HG02885 (cell line): ENCODE measurements around the gene POMGNT1.

Experiments used
- ATAC-seq: cut with Tn5 transposase; IDR thresholded peaks from one replicate; pipeline ENCODE4 v1.9.1; 2021; ENCODE audit warnings: mild to moderate bottlenecking; ENCODE audit not compliant: unreplicated experiment, poor library complexity

POMGNT1 gene

DNA sequence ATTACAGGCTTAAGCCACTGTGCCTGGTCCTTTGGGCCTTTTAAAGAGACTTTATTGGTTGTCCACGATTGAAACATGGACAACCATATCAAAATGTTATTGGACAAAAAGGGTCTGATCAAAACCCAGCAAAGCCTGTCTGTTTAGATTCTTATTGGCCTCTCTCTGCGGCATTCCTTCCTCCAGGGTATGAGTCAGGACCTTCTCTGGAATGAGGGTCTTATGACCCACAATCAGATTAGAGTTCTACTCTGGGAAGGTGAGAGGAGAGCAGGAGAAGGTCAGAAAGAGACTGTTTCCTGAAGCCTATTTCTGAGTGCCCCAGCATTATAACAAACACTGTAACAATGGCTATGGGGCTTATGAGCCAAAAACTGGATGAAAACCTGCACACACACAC is 12.8 kb upstream of the POMGNT1 start:
- no peak for ATAC-seq

DNA sequence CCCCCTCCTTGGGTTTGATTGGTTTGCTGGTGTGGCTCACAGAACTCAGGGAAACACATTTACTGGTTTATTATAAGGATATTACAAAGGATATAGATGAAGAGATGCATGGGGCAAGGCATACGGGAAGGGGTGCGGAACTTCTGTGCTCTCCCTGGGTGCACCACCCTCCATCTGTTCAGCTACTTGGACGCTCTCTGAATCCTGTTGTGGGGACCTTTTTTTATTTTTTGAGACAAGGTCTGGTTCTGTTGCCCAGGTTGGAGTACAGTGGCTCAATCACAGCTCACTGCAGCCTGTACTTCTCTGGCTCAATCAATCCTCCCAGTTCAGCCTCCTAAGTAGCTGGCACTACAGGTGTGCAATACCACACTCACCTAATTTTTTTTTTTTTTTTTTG is 12.3 kb upstream of the POMGNT1 start:
- no peak for ATAC-seq

DNA sequence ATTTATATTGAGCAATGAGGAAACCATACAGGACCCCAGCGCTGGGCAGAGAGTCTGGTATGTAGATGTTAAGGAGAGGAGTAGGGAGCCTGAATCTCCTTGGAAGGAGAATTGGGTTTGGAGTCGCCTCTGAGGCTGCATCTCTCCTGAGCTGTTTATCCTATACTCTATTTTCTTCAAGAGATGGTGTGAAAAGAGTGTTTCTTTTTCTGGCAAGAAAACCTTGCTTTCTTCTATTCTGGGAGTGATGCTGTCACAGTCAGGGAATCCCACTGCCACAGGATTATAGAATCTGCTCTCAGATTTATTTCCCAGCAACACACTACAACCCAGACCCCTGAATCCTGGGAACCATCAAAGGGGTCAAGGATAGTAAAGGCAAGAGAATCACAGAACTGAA is 8.2 kb upstream of the POMGNT1 start:
- ATAC-seq = no peak

DNA sequence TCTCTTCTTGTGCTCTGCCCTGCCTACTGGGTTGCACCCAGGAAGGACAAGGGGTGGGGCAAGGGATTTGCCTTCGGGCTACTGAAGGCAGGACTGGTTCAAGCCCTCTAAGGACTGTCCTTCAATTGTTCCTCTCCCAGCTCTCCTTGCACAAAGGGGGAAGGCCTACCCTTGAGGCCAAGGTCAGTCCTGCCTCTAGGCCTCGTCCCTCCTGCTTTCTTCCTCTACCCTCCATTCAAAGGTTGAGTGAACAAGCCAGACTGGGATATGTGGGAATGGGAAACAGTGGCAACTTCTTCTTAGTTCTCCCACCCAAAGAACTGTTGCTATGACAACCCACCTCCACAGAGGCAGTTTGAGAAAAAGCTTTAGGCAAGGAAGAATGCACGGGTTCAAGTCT is 7.6 kb upstream of the POMGNT1 start:
- no peak for ATAC-seq

DNA sequence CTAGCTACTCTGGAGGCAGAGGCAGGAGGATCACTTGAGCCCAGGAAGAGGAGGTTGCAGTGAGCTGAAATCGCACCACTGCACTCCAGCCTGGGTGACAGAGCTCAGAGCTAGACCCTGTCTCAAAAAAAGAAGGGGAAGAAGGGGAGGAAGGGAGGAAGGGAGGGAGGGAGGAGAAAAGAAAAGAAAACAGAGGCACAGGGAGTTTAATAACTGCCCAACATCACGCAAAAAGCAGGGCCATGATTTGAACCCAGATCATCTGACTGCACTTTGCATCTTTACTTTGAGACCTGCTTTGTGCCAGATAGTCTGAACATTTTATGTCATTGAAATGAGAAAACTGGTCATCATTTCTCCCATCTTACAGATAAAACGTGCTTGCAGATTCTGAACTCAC is 6.9 kb upstream of the POMGNT1 start:
- ATAC-seq = no peak

GRCh38 chr1:46204406-46204742 is 6.1 kb upstream of the POMGNT1 start:
- ATAC-seq = no peak

DNA sequence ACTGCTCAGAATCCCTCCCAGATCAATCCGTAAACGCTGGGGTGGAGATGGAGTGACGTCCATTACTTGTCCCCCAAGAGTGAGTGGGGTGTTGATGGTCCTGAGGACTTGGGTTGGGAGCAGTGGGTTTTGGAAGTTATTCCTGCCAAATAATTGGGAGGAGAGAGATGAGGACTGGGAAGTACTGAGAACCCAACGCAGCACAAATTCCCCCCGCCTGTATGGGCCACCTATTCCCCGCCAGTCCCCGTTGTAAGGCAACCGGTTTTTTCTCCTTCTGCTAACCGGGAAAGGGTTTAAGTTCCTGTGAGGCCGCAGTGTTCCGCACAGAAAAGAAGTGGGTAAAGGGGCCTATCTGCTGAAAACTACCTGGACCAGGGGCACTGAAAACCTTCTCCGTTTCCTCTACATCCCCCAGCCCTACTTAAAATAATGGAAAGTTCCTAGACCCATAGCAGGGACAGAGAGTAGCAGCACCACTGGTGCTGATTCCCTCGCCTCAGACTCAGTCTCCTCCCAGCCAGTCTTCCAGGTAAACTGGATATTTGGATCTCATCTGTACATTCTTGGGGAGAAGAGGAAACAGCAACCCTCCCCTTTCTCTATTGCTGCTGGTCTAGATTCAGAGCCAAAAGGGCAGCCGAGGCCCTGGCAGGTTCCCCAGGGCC is 5.6 kb upstream of the POMGNT1 start:
- ATAC-seq = no peak

GRCh38 chr1:46199233-46199749 is 1.1 kb upstream of the POMGNT1 start:
- ATAC-seq = no peak

- ATAC-seq = no peak
These were observed 672 bp downstream of the POMGNT1 start for GRCh38 chr1:46197560-46197963.

DNA sequence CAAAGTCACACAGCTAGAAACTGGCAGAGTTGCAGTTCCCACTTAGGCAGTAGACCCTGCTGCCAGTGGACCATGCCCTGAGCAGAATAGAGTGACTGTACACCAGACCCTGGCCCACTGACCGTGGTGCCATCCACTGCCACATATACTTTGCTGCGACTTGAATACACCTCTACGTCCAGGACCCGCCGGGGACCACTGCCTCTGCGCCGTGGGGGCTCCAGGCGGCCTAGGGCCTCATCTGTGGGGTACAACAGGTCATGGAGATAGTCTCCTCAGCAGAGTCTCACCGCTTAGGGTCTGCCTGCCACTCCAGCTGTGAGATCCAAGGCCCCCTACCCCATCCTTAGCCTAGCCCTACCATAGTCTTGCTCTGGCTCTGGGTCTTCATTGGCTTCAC is 1.6 kb downstream of the POMGNT1 start:
- ATAC-seq = no peak

- no peak for ATAC-seq
These were observed 3.5 kb downstream of the POMGNT1 start for GRCh38 chr1:46194641-46195193.

- no peak for ATAC-seq
These were observed 4.2 kb downstream of the POMGNT1 start for GRCh38 chr1:46193984-46194570.

GRCh38 chr1:46193285-46193684 is 4.9 kb downstream of the POMGNT1 start:
- ATAC-seq = no peak

DNA sequence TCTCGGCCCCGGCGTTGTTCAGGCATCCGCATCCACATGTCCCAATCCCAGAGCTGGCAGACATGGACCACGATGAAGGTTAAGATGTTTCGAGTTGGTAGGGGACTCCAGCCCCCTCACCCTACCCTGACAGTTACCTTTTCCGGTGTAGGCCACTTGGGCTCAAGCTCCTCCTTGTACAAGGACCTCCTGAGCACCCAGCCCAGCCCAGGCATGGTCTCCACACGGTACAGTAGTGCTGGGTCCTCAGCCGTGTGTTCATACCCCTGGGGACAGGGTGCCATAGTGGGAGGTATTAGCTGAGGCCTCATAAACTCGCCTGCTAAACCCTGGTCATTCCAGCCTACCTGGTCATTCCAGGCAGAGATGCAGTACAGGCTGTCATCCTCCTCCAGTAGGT is 6.1 kb downstream of the POMGNT1 start:
- no peak for ATAC-seq

DNA sequence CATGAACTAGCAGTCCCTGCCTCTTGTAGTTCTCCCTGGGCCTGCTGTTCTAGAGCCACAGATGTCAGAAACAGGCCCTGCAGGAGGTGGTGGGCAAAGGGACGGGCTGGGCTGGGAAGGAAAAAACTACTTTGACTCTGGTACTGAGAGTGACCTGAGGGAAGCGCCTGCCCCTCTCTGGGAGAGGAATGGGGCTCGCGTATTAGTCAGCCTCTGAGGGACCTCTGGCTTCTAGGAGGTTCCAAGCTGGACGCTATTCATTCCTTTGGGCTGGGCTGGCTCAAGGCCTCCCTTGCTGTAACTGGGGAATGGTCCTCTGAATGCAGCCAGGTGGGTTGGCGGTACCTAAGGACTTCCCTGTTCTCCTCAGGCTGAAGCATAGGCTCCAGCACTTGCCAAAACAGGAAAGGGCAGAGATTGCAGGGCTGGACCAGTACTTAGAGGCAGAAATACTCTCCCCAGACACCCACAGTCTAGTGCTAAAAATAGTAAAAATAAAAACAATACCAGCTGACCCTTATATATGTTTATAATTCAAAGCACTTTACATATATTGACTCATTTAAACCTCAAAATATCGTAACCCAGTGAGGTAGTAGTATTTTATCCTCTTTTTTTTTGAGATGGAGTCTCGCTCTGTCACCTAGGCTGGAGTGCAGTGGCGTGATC is 7.1 kb downstream of the POMGNT1 start:
- no peak for ATAC-seq

DNA sequence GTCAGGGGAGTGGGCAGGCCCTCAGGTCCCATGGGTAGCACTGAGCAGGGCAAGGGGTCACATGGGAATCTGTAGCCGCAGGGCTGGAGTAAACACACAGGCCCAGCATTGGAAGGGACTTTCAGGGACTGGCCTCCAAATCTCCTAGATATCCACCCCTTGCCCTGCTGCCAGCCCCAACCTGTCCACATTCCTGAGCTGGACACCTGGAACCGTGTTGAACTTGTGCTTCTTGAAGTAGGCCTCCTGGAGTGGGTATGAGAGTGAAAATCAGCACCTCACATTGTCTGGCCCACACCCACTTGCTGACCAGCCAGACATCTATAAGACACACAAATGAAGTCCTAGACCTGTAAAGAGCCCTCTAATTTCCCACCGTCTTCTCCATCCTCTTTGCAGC is 7.7 kb downstream of the POMGNT1 start:
- no peak for ATAC-seq

DNA sequence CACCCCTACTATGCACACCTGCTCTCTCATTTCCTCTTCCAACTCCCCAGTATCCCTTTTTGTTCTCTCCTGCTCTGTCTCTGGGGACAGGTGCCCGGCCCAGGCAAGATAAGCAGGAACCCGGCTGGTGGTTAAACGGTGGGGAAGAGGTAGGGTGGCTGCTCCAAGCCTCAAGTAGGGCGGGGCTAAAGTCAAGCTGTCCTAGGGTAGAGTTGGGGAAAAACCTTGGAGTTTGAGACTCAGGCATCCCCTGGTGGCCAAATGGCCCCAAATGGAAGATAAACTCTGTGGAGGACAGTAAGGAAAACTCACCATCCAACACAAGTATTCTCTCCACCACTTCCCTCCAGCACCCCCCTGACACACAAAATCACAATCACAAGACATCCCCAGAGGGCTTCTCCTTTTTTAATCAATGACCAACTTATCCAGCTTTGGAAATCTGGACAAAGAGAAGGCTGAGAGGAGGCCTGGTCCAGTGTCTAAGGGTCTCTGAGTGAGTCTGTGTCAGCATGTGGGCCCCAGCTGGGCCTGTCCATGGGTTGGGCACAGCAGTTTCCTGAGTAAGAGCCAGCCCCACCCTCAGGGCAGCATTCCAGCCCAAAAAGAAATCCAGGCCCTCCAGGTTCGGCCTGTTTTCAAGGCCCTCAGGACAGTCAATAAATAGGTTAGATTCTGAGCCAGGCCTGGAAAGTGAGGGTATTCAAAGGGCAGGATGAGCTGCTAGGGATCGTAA is 9.8 kb downstream of the POMGNT1 start:
- no peak for ATAC-seq

GRCh38 chr1:46187106-46187869 is 10.9 kb downstream of the POMGNT1 start:
- no peak for ATAC-seq

DNA sequence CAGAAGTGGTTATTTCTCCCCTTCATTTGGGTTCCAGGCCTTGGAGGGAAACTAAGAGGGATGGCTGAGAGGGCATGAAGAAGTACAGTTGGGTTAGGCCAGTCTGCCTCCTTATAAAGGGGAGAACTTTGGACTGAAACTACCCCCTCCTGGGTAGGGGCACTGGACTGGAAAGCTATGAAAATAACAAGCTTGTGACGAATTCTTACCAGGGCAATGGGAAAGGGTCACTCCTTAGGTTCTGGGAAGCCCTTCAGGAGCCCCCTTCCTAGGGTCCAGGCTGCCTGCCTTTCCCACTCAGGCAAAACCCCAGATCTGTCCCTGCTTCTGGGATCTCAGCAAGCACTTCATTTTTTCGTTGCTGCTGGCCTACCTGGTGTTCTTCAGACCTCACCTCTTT is 12.2 kb downstream of the POMGNT1 start:
- no peak for ATAC-seq
